Measurements from ENCODE around the gene FAM83F.

FAM83F gene

DNA sequence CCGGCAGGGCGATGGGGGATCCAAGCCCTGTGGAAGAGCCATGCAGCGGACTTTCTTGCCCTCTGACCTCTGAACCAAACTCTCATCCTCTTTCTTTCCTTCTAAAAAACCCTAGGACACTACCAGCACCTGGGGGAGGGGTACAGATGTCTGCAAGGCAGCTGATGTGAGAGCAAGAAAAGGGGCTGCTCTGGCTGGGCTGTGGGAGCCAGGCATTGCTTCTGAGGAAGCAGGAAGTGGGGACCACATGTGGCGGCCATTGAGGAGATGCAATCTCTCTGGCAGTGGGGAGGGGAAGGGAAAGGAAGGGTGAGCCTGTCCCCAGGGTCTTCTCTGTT lies 36.0 kb downstream of the FAM83F start:
- no peaks in the 10 kb centered on the region for H3K9me3 ChIP-seq (ENCODE audit: severe bottlenecking)
- H3K36me3 ChIP-seq (ENCODE audit: low read depth): no peaks in the 10 kb centered on the region
- no peak overlapping the region for H3K27ac ChIP-seq (ENCODE audit: poor library complexity, severe bottlenecking)
- no peak for TF ChIP-seq CTCF (IDR thresholded peaks at IDR 0.05; ENCODE audit: poor library complexity, severe bottlenecking)
- no peak for DNase-seq (ENCODE audit: low spot score)
- ATAC-seq (ENCODE audit: low read depth): no peak
- H3K4me3 ChIP-seq (ENCODE audit: severe bottlenecking): no peak overlapping the region
- no peaks in the 10 kb centered on the region for H3K4me1 ChIP-seq (ENCODE audit: insufficient read depth, poor library complexity, severe bottlenecking)
- no peaks in the 10 kb centered on the region for H3K27me3 ChIP-seq (ENCODE audit: insufficient read depth, poor library complexity, severe bottlenecking)

DNA sequence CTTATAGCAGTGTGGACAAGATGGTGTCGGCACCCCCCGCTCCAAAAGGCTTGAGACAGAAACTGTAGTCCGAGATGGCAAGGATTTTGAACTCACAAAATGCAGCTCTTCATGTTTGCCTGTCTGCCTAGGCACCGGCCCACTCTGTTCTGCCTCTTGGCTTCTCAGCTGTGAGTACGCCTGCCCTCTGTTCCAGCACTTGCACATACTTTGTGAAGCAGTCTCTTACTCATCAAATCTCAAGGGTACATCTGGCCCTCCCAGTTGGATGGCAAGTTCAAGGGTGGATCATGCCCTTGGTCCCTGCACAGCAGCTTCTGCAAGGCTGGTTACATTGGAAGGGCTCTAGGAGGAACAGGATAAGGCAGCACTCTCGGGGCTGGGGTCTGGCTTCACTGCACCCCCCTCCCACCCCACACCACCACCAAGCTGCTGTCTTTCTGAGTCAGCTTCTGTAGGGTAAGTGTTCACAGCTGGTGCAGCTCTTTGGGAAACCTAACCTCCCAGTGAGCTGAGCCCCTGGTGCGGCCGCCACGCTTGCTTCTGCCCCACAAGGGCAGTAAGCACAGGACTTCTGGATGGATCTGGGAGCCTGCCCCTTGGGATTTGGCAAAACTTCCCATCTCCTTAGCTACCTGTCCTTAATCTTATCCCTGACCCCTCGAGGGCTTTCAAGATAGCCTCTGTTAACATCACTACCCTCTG lies 37.2 kb downstream of the FAM83F start:
- Histone ChIP-seq H3K36me3 (ENCODE audit: low read depth) (no peaks in the 10 kb centered on the region), H3K4me3 (ENCODE audit: severe bottlenecking) (no peak overlapping the region), H3K4me1 (ENCODE audit: insufficient read depth, poor library complexity, severe bottlenecking) (no peaks in the 10 kb centered on the region), H3K9me3 (ENCODE audit: severe bottlenecking) (no peaks in the 10 kb centered on the region), H3K27ac (ENCODE audit: poor library complexity, severe bottlenecking) (no peak overlapping the region), H3K27me3 (ENCODE audit: insufficient read depth, poor library complexity, severe bottlenecking) (no peaks in the 10 kb centered on the region)
- DNase-seq (ENCODE audit: low spot score) (no peak), ATAC-seq (ENCODE audit: low read depth) (no peak)
- no peak for TF ChIP-seq CTCF (IDR thresholded peaks at IDR 0.05; ENCODE audit: poor library complexity, severe bottlenecking)

- no peak for DNase-seq (ENCODE audit: low spot score)
- ATAC-seq (ENCODE audit: low read depth): no peak
- Histone ChIP-seq H3K4me3 (ENCODE audit: severe bottlenecking) (no peak overlapping the region), H3K36me3 (ENCODE audit: low read depth) (no peaks in the 10 kb centered on the region), H3K4me1 (ENCODE audit: insufficient read depth, poor library complexity, severe bottlenecking) (no peaks in the 10 kb centered on the region), H3K9me3 (ENCODE audit: severe bottlenecking) (no peaks in the 10 kb centered on the region), H3K27ac (ENCODE audit: poor library complexity, severe bottlenecking) (no peak overlapping the region), H3K27me3 (ENCODE audit: insufficient read depth, poor library complexity, severe bottlenecking) (no peaks in the 10 kb centered on the region)
- TF ChIP-seq CTCF (IDR thresholded peaks at IDR 0.05; ENCODE audit: poor library complexity, severe bottlenecking): no peak
These were observed 39.0 kb downstream of the FAM83F start for GRCh38 chr22:40033586-40034380.

DNA sequence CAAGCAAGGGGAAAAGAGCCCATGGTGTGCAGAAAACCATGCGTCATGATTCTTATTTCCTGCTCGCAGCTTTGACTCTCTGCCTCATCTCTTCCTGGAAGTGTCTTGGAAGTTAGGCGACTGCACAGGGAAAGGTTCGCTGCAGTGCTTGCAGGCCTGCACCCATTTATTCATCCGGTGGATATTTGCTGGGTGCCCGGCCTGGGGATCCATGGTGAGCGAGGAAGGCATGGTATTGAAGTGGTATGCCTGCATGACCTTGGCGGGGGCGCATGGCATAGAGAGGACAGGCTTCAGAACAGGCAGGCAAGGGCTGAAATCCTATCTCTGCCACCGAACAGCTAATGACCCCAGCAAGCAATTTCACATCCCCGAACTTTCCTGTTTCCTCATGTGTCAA lies 40.6 kb downstream of the FAM83F start:
- Histone ChIP-seq H3K9me3 (ENCODE audit: severe bottlenecking) (no peaks in the 10 kb centered on the region), H3K27ac (ENCODE audit: poor library complexity, severe bottlenecking) (no peak overlapping the region), H3K4me3 (ENCODE audit: severe bottlenecking) (no peak overlapping the region), H3K4me1 (ENCODE audit: insufficient read depth, poor library complexity, severe bottlenecking) (peaks cover 1% of the 10 kb centered on the region), H3K36me3 (ENCODE audit: low read depth) (no peaks in the 10 kb centered on the region), H3K27me3 (ENCODE audit: insufficient read depth, poor library complexity, severe bottlenecking) (no peaks in the 10 kb centered on the region)
- DNase-seq (ENCODE audit: low spot score) (no peak), ATAC-seq (ENCODE audit: low read depth) (no peak)
- TF ChIP-seq CTCF (IDR thresholded peaks at IDR 0.05; ENCODE audit: poor library complexity, severe bottlenecking): no peak

GRCh38 chr22:40036126-40036525 lies 41.4 kb downstream of the FAM83F start:
- ATAC-seq (ENCODE audit: low read depth) (no peak), DNase-seq (ENCODE audit: low spot score) (no peak)
- H3K4me3 ChIP-seq (ENCODE audit: severe bottlenecking): no peak overlapping the region
- H3K4me1 ChIP-seq (ENCODE audit: insufficient read depth, poor library complexity, severe bottlenecking): peaks cover 9% of the 10 kb centered on the region
- no peaks in the 10 kb centered on the region for H3K9me3 ChIP-seq (ENCODE audit: severe bottlenecking)
- no peak overlapping the region for H3K27ac ChIP-seq (ENCODE audit: poor library complexity, severe bottlenecking)
- no peaks in the 10 kb centered on the region for H3K27me3 ChIP-seq (ENCODE audit: insufficient read depth, poor library complexity, severe bottlenecking)
- no peak for TF ChIP-seq CTCF (IDR thresholded peaks at IDR 0.05; ENCODE audit: poor library complexity, severe bottlenecking)
- no peaks in the 10 kb centered on the region for H3K36me3 ChIP-seq (ENCODE audit: low read depth)
